GM21360 (cell line): ENCODE measurements around the gene PRKG1.

Experiments used
- ATAC-seq: cut with Tn5 transposase; IDR thresholded peaks from one replicate; pipeline ENCODE4 v1.9.1; 2021; ENCODE audit warnings: mild to moderate bottlenecking, moderate library complexity; ENCODE audit not compliant: unreplicated experiment

PRKG1 gene

GRCh38 chr10:52066383-52066782 is 992.1 kb downstream of the PRKG1 start:
- ATAC-seq, result no peak

- no peak for ATAC-seq
Measured at GRCh38 chr10:52068485-52068884, 994.2 kb downstream of the PRKG1 start.

- ATAC-seq, result no peak
Measured at GRCh38 chr10:52071814-52072213, 997.5 kb downstream of the PRKG1 start.

DNA sequence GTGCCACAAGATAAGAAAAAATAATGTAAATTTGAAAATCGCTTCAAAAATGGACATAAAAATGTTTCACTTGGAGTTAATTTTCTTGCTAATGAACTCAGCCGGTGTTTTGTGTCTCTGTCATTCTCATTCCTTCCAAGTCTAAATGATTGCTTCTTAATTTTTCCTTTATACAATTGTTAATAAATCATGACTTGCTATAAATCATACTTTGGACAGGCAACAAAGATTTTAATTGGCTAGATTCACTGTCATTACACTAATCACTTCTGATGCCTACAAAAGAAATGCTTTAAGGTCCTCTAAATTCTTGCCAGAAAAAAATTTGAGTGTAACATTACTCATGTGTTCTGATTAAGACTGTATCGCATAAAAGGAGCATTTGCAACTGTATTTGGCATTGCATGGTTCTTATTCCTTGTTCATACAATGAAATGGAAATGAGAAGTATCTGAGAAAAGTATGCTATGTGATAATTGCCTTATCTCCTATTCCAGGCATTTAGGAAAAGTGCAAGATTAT is 1000.3 kb downstream of the PRKG1 start:
- ATAC-seq, result no peak

- ATAC-seq, result no peak
Measured at GRCh38 chr10:52077814-52078213, 1003.5 kb downstream of the PRKG1 start.

DNA sequence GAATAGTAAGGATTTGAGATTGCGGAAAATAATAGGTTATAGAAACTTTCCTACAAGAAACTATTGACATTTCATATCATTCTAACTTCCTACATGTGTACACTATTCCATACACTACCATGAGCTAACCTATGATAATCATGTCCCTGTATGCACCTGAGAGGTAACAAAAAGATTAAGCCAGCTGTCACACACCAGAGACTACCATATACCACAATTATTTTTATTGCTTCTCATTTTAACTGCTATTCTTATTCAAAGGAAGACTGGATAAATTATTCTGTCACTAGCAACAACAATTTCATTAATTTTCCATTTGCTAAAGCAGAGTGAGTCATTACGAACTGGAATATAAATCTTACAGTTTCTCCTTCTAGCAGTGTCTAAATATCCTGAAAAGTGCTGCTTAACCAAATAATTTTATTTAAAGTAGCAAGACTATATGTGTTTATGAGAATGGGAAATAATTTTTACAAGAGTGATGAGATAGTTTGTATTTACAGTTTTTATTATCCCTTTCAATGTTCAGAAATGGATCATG is 1004.2 kb downstream of the PRKG1 start:
- ATAC-seq, result no peak

GRCh38 chr10:52082307-52082706 is 1008.0 kb downstream of the PRKG1 start:
- no peak for ATAC-seq

GRCh38 chr10:52083422-52083821 is 1009.1 kb downstream of the PRKG1 start:
- ATAC-seq, result no peak

DNA sequence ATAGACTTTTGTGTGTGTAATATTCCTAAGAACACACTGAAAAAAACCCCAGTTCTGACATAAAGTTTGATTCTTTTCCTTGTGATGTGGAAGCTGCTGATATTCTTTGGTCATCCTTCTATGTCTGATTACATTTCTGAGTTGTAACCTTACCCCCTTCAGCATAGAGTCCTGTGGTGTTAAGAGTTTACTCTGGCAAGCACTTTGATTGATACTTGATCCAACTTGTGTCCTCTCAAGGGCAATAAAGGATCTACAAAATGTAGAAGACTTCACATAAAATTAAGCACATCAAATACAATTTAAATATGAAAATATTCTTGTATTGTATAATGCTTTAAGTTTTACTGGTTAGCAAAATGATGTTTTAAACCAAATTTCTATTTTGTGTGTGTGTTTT is 1018.1 kb downstream of the PRKG1 start:
- ATAC-seq, result no peak

- no peak for ATAC-seq
Measured at GRCh38 chr10:52098130-52098529, 1023.8 kb downstream of the PRKG1 start.

DNA sequence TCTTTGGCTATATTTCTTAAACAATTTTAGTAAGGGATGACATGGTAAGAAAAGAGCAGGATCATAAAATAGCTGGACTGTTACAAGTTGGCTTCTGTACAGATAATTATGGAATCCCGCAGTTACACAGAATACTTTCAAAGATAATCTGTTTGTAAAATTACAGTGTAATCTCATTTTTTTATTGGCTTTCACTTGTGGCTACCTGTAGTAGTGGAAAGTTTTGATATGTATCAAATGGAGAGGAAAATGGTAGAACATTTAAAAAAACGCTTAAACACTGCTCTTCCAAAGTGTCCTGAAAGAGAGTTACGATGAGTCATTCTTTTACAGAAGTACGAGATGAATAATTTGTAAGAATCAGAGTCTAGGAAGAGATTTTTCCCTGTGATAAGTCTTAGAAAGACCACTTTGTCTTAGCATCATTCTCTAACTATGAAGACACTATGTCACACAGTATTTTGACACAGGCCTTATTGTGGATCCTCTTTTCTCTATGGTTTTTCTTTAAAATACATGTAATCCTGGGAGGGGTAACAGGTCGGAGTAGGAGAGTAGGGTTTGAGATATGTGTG is 1024.8 kb downstream of the PRKG1 start:
- no peak for ATAC-seq

- ATAC-seq, result no peak
Measured at GRCh38 chr10:52100011-52100547, 1025.8 kb downstream of the PRKG1 start.

DNA sequence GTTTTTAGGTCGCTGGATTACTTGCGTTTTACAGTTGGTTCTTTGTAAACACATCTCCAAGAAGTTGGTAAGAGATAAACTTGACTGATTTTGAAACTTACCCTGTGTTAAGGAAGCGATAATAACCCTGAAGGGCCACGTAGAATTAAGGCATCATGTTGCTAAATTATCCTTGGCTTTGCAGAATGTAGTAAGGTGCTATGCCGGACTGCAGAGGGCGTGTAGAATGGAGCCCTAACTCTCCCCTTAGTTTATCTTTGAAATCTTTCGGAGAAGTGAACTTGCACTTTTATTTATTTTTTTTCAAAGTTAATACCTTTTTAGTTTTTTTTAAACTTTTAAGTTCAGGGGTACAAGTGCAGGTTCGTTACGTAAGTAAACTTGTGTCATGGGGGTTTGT is 1031.0 kb downstream of the PRKG1 start:
- no peak for ATAC-seq

GRCh38 chr10:52106011-52106410 is 1031.7 kb downstream of the PRKG1 start:
- no peak for ATAC-seq

GRCh38 chr10:52106899-52107298 is 1032.6 kb downstream of the PRKG1 start:
- no peak for ATAC-seq

DNA sequence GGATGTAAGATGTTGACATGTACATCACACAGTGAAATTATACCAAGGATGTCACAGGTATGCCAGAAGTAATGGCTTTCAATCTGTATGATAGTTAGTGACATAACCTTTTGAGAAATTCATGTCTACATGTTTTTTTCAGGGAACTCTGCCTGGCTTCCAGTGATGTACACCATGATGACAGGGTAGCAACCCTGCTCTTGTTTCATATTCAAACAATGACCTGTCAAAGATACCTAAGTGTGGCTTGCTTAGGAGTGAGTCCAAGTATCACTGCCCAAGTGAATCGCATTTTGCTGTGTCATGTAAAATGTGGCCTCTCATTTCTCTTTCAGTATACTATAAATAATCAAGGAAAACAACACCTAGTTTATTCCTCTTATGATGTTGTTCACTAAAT is 1033.9 kb downstream of the PRKG1 start:
- no peak for ATAC-seq

GRCh38 chr10:52110576-52110975 is 1036.3 kb downstream of the PRKG1 start:
- no peak for ATAC-seq

- ATAC-seq, result no peak
Measured at GRCh38 chr10:52111101-52111891, 1037.0 kb downstream of the PRKG1 start.

DNA sequence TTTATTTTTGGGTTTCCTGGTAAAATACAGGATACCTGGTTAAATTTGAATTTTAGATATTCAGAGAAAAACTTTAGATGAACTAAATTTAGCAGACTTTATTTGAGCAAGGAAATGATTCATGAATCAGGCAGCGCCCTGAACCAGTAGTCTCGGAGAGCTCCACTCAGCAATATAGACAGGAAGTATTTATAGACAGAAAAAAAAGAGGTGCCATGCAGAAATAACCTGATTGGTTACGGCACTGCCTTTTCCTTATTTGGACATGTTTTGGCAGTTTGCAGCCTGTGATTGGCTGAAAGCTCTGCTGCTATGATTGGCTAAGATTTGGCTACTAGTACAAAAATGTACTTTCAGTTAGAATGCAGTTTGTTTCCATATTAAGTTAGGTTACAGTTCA is 1041.5 kb downstream of the PRKG1 start:
- no peak for ATAC-seq

DNA sequence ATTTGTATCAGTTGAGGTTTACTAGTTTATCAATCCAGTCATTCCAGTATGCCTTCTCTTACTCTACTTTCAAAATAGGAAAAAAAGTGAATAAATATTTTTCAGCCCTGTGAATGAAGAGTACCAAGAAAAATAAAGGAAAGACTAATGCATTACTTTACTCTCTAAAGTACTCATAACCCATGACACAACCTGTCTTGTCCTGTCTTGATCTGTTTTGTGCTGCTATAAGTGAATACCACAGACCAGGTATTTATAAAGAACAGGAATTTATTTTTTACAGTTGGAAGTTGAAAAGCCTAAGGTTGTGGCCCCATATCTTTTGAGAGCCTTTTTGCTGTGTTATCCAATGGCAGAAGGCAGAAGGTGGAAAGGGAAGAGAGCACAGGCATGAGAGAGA is 1045.2 kb downstream of the PRKG1 start:
- ATAC-seq, result no peak

GRCh38 chr10:52121688-52122087 is 1047.4 kb downstream of the PRKG1 start:
- no peak for ATAC-seq
